ENCODE results near the gene LRP5.

- no peak for TF ChIP-seq CTCF (IDR thresholded peaks at IDR 0.05)
- TF ChIP-seq POLR2A (IDR thresholded peaks at IDR 0.05) = no peak
- TF ChIP-seq POLR2AphosphoS5 (IDR thresholded peaks at IDR 0.05) = no peak
- no peak for TF ChIP-seq EP300 (IDR thresholded peaks at IDR 0.05)
Measured at GRCh38 chr11:68338051-68338780, 25.8 kb downstream of the LRP5 start.
